ENCODE data around the gene AMOT.

GRCh38 chrX:112800971-112801775 lies 39.5 kb downstream of the AMOT start:
- TF ChIP-seq CTCF (conservative IDR thresholded peaks at IDR 0.05; ENCODE audit: low read length) = no peak
- TF ChIP-seq EZH2phosphoT487 (IDR thresholded peaks at IDR 0.05; ENCODE audit: borderline replicate concordance) = no peak

All from Loucy (cell line).